GM18520 (cell line): Measurements from ENCODE around the gene NECAB3.

ENCODE experiments used
- ATAC-seq: cut with Tn5 transposase; IDR thresholded peaks from one replicate; pipeline ENCODE4 v1.9.1; 2021; ENCODE audit not compliant: unreplicated experiment

NECAB3 gene

DNA sequence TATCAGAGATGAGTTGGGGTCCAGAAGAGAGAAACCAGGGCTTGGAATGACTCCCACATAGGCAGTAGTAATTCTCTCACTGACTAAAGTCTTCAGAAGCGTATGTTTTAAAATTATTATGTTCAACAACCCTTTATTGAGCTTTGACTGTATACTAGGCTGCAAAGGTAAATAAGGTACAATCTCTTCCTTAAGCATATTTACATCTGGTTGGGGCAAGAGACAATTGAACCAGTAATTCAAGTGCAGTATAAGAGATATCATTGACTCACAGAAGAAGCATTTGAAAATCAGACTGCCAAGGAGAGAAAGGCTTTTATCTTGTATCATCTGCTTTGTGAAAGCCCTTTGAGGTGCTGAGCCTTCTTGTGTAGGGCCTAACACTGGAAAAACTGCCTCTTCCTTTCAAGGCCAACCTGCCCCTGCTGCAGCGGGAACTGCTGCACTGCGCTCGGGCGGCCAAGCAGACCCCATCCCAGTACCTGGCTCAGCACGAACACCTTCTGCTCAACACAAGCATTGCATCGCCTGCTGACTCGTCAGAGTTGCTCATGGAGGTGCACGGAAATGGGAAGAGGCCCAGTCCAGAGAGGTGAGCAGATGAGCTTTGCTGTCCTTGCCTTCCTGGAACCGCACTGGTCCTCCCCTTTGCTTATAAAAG is 51.4 kb downstream of the NECAB3 start:
- no peak for ATAC-seq

DNA sequence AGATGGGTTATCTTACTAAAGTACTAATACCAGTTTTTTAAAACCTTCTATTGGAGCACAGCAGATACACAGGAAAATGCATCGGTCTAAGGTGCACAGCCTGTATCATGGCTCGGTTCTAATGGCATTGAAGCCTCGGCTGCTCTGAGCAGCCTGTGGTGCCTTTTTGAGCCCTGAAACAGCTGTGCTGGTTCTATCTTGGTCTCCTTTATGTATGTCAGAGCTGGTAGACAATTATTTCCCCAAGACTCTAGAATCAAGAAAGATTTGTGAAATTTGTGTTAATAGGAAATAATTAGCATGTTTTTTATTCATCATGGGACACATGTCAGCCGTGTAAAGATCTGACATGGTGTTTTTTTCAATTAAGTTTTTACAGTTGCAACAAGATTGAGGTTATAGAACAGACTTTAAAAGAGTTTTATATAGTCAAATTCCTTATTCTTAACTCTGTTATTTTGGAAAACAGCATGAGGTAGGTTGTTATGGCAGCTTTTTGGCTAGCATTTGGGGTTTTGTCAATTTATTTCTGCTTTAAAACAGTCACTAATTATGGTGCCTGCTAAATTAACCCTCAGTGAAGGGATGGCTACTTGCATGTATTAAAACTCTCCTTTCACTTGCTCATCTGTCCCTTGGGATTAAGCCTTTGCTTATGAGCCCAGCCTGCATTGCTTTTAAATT is 52.4 kb downstream of the NECAB3 start:
- no peak for ATAC-seq

DNA sequence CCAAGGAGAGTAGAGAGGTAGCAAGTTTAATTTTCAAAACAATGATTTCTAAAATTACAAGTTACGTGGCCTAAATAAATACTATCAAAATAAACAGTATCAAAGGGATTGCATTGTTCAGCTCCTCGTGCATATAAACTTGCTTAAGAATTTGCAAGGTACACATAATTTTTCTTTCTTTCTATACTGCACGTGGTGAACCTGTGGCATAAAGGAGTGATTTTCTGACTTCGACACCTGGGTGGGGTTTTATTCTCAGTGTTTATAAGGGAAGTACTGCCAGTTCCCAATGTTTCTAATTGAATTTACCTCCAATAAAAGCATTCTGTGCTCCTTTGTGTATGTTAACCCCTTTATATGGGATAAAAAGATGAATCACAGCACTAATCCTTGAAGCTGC is 62.2 kb downstream of the NECAB3 start:
- no peak for ATAC-seq

- no peak for ATAC-seq
Measured at GRCh38 chr20:33611106-33611505, 63.1 kb downstream of the NECAB3 start.

DNA sequence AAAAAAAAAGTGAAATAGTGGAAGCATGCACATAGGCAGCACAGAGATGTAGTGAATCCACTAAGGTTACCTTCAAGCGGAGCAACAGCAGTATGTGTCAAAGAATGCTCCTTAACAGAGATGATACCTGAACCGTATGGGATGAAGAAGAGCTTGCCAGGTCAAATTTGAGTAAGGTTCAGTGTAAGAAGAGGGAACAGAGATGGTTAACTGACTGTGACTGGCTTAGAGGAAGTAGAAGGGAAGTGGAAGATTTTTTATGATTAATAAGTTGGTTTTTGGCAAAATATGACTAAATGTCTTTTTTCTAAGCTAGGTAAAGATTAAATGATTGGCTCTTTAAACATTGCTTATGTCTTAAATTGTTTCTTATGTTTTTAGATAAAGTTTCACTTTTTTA is 64.7 kb downstream of the NECAB3 start:
- no peak for ATAC-seq
